Measurements from ENCODE around the gene VSTM1. TPM values are rescaled to one million over a fixed set of nuclear protein-coding genes. Genes with fewer than 3 reads are reported as not detected.

The VSTM1 gene
- total RNA-seq, 1 donor from 2014 or later, result 1.1 TPM

- DNase-seq, result no peak
- ATAC-seq, result no peak
- Histone ChIP-seq H3K27me3 (peaks cover 27% of the 10 kb centered on the region), H3K4me3 (no peak overlapping the region), H3K4me1 (peaks cover 4% of the 10 kb centered on the region), H3K9me3 (no peaks in the 10 kb centered on the region), H3K36me3 (no peaks in the 10 kb centered on the region), H3K27ac (no peak overlapping the region)
- intact Hi-C loops (cut with DNase I), result no loop called here
- TF ChIP-seq CTCF (IDR thresholded peaks at IDR 0.05), result no peak
Measured at GRCh38 chr19:53993448-53993847, 70.2 kb downstream of the VSTM1 start.

GRCh38 chr19:53992815-53993214 lies 70.9 kb downstream of the VSTM1 start:
- no peak for TF ChIP-seq CTCF (IDR thresholded peaks at IDR 0.05)
- Histone ChIP-seq H3K27me3 (peaks cover 24% of the 10 kb centered on the region), H3K9me3 (no peaks in the 10 kb centered on the region), H3K4me3 (no peak overlapping the region), H3K4me1 (peaks cover 4% of the 10 kb centered on the region), H3K27ac (no peak overlapping the region), H3K36me3 (no peaks in the 10 kb centered on the region)
- intact Hi-C loops (cut with DNase I), result no loop called here
- ATAC-seq (no peak), DNase-seq (no peak)

GRCh38 chr19:53992211-53992610 lies 71.5 kb downstream of the VSTM1 start:
- no peak for ATAC-seq
- H3K9me3 ChIP-seq, result no peaks in the 10 kb centered on the region
- H3K4me3 ChIP-seq, result no peak overlapping the region
- no peak for DNase-seq
- peaks cover 24% of the 10 kb centered on the region for H3K27me3 ChIP-seq
- TF ChIP-seq CTCF (IDR thresholded peaks at IDR 0.05), result no peak
- no peak overlapping the region for H3K27ac ChIP-seq
- intact Hi-C loops (cut with DNase I), result no loop called here
- H3K4me1 ChIP-seq, result peaks cover 4% of the 10 kb centered on the region
- H3K36me3 ChIP-seq, result no peaks in the 10 kb centered on the region

- DNase-seq (no peak), ATAC-seq (peak; percentile 20)
- TF ChIP-seq CTCF (IDR thresholded peaks at IDR 0.05), result no peak
- intact Hi-C loops (cut with DNase I), result no loop called here
- H3K27me3 ChIP-seq, result peaks cover 24% of the 10 kb centered on the region
- no peaks in the 10 kb centered on the region for H3K36me3 ChIP-seq
- no peak within 1 kb of the TSS for H3K27ac ChIP-seq
- H3K4me1 ChIP-seq, result peaks cover 4% of the 10 kb centered on the region
- no peaks in the 10 kb centered on the region for H3K9me3 ChIP-seq
- H3K4me3 ChIP-seq, result peak within 1 kb of the TSS; percentile 23
Measured at GRCh38 chr19:53991224-53992113, 72.2 kb downstream of the VSTM1 start, which contains the start of gene CACNG6. CACNG6 (plus strand) TSS chr19:53991637; CDS start chr19:53992878, 1,241 bp downstream.

Other genes with a start within 250 kb of the VSTM1 start
- 4.0 TPM for gene NLRP12, start 239.6 kb downstream of the VSTM1 start, total RNA-seq
- 131 TPM for gene MYADM, start 196.0 kb downstream of the VSTM1 start, total RNA-seq
- not detected for gene PRKCG, start 181.7 kb downstream of the VSTM1 start, total RNA-seq
- gene CACNG7, start 154.6 kb downstream of the VSTM1 start, total RNA-seq, result not detected
- gene CACNG8, start 101.0 kb downstream of the VSTM1 start, total RNA-seq, result 0.12 TPM
- not detected for gene CACNG6, start 72.3 kb downstream of the VSTM1 start, total RNA-seq
- not detected for gene TARM1, start 17.5 kb upstream of the VSTM1 start, total RNA-seq
- gene OSCAR, start 36.9 kb upstream of the VSTM1 start, total RNA-seq, result 59.5 TPM
- 115 TPM for gene NDUFA3, start 39.0 kb upstream of the VSTM1 start, total RNA-seq
- 19.5 TPM for gene TFPT, start 51.8 kb upstream of the VSTM1 start, total RNA-seq
- 44.9 TPM for gene PRPF31, start 51.9 kb upstream of the VSTM1 start, total RNA-seq
- 39.4 TPM for gene CNOT3, start 73.9 kb upstream of the VSTM1 start, total RNA-seq
- gene LENG1, start 95.8 kb upstream of the VSTM1 start, total RNA-seq, result 9.2 TPM
- 48.3 TPM for gene TMC4, start 109.3 kb upstream of the VSTM1 start, total RNA-seq
- gene MBOAT7, start 125.7 kb upstream of the VSTM1 start, total RNA-seq, result 57.9 TPM
- 34.7 TPM for gene TSEN34, start 127.4 kb upstream of the VSTM1 start, total RNA-seq
- 1,039 TPM for gene RPS9, start 137.0 kb upstream of the VSTM1 start, total RNA-seq
- gene LILRB3, start 159.1 kb upstream of the VSTM1 start, total RNA-seq, result 61.5 TPM
- 21.4 TPM for gene LILRA6, start 178.9 kb upstream of the VSTM1 start, total RNA-seq
- 9.1 TPM for gene LILRB5, start 193.4 kb upstream of the VSTM1 start, total RNA-seq
- 18.8 TPM for gene LILRB2, start 217.2 kb upstream of the VSTM1 start, total RNA-seq
- gene LILRA5, start 249.3 kb upstream of the VSTM1 start, total RNA-seq, result 13.5 TPM

Data from upper lobe of right lung (tissue), 1 donor.